Stimulated activated CD4-positive, alpha-beta T cell treated with anti-CD3 and anti-CD28 coated beads, TNF-alpha, amount 100 ng/mL, for 24 hours (primary cell): ENCODE results near the gene SLITRK2.

Source experiments
- DNase-seq, 3 experiments: peaks; one replicate each; pipeline ENCODE4 v3.0.0-alpha.2; 2020; ENCODE audit warnings: low read depth in 3 of 3

The SLITRK2 gene

GRCh38 chrX:145856181-145856580, 38.6 kb downstream of the SLITRK2 start:
- DNase-seq, result no peak

DNA sequence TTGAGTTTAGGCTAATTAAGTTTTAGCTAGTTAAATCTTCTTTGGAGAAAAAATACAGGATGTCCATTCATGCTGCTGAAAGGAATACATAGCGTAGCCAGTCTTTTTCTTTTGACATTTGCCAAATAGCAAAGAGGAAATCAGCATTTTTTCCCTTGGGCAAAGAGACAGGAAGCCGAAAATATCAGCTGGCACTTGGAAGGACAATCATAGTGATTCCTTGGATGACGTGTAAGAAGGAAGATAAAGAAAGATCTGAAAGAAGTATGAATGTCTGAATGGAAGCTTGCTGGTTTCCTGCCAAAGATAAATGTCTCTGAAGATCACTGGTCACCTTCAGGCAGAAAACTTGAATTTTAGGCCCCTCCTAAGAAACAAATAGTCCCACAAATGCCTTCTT, 44.2 kb downstream of the SLITRK2 start:
- DNase-seq, result no peak

DNA sequence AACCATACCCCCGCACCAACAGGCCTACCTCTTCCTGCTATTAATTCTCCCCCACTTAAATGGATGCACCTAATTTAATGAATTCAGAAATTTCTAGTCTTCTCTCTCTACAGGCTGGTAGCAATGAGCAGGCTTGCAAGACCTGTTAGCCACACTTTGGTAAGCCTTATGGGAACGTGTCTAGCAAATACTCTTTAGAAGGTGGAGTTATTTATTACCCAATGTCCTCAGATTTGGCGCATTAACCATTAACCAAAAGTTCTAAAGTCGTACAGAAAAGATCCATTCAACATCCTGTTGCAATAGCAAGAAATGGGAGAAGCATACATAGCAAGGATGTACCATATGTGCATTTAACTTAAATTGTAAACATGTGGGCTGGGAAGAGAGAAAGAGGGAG, 47.5 kb downstream of the SLITRK2 start:
- no peak for DNase-seq
